ENCODE measurements around the gene LIM2. TPM values are rescaled to one million over a fixed set of nuclear protein-coding genes. Genes with fewer than 3 reads are reported as not detected.

The LIM2 gene
- total and polyA plus RNA-seq, 2 of the 8 experiments (the other 6 are each of a cell fraction or from before 2014, with no cell fraction given): not detected

DNA sequence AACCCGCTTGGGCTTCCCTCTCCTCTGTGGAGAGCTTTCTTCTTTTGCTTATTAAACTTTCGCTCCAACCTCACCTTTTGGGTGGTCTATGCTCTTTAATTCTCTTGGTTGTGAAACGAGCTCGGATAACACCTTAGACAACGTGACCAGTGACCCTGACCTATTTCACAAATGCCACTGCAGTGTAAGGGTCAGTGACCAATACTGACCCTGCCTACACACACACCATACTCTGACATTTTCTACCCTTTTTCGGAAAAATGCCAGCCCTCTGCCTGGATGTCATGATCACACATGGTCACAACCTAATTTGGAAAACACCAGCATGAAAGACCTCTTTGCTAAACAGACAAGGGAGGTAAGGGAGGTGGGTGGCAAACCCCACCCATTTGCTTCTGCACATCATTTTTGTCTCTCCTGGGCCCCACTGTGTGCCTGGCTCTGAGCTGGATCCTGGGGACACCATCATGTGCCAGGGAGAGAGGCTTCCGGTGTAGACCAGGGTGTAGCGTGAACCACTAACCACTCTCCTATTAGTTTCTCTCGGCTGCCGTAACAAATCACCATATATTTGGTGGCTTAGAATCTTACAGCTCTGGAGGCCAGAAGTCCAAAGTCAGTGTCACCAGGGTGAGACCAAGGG, 31.5 kb downstream of the LIM2 start:
- Histone ChIP-seq H2BK12ac (ENCODE audit: low read depth, low read length) (no peak overlapping the region), H2BK5ac (ENCODE audit: low read depth, low read length) (no peak overlapping the region), H3K23me2 (ENCODE audit: low read depth, low read length) (no peaks in the 10 kb centered on the region), H3K9me3 (ENCODE audit: insufficient read depth in 2 of 2, low read depth in 1 of 2, low read length in 1 of 2) (no peaks in the 10 kb centered on the region), H3K56ac (replicated peaks; ENCODE audit: insufficient read length, low read depth, low read length) (no peak overlapping the region), H2BK120ac (replicated peaks; ENCODE audit: low read depth, low read length) (no peak overlapping the region), H3K36me3 (ENCODE audit: control insufficient read depth in 2 of 4, insufficient read depth in 4 of 4, low read length in 3 of 4) (no peaks in the 10 kb centered on the region), H3K4me1 (replicated peaks in 1 of 4; ENCODE audit: control insufficient read depth in 3 of 4, insufficient read depth in 4 of 4, low read length in 3 of 4) (peaks cover 3 to 9% (median 7%) of the 10 kb centered on the region in 4 experiments), H2BK20ac (ENCODE audit: low read length) (no peak overlapping the region), H2BK15ac (ENCODE audit: low read length) (no peak overlapping the region), H4K8ac (ENCODE audit: extremely low read depth, insufficient read depth, low read length) (no peak overlapping the region), H3K14ac (ENCODE audit: insufficient read length) (no peak overlapping the region), H3K23ac (ENCODE audit: insufficient read length) (no peak overlapping the region), H2AK5ac (ENCODE audit: low read depth, low read length) (no peak overlapping the region), H3K18ac (ENCODE audit: extremely low read depth, low read length) (no peak overlapping the region), H3K4me3 (ENCODE audit: extremely low read depth in 1 of 4, insufficient read depth in 2 of 4, low read depth in 3 of 4, low read length in 4 of 4) (no peak overlapping the region), H4K5ac (ENCODE audit: insufficient read length, low read depth, low read length) (no peak overlapping the region), H2AFZ (ENCODE audit: low read length) (no peak overlapping the region), H3K27ac (ENCODE audit: low read depth, low read length) (no peak overlapping the region), H4K20me1 (replicated peaks in 1 of 2; ENCODE audit: control insufficient read depth in 1 of 2, insufficient read depth in 2 of 2, low read length in 2 of 2) (no peaks in the 10 kb centered on the region), H3K27me3 (replicated peaks in 1 of 4; ENCODE audit: control insufficient read depth in 3 of 4, extremely low read depth in 1 of 4, insufficient read depth in 3 of 4, low read length in 3 of 4) (no peaks in the 10 kb centered on the region), H3K4ac (replicated peaks; ENCODE audit: insufficient read length, low read depth, low read length) (no peak overlapping the region), H3K4me2 (ENCODE audit: insufficient read depth in 1 of 2, low read depth in 2 of 2, low read length in 2 of 2) (no peak overlapping the region), H3K79me2 (ENCODE audit: control insufficient read depth in 1 of 2, insufficient read depth in 2 of 2, low read length in 2 of 2) (no peaks in the 10 kb centered on the region), H3K79me1 (ENCODE audit: low read depth, low read length) (no peaks in the 10 kb centered on the region), H4K91ac (replicated peaks; ENCODE audit: insufficient read length, low read length) (no peak overlapping the region), H3K9ac (replicated peaks in 1 of 4; ENCODE audit: extremely low read depth in 1 of 4, low read depth in 3 of 4, low read length in 3 of 4) (no peak overlapping the region)
- DNase-seq (ENCODE audit: low read depth in 1 of 2, low spot score in 2 of 2) (no peak), FAIRE-seq (no peak)
- ChIA-PET CTCF (ENCODE audit: partially characterized antibody) (interaction anchor here (0.8 to 1.6 kb wide), 6 partner anchors 11 to 304 kb away, joined by 3 to 6 read pairs (median 3); no protein-coding TSS in a partner anchor), POLR2A (ENCODE audit: partially characterized antibody) (interaction anchor here (0.7 to 1.6 kb wide), 4 partner anchors 11 to 31 kb away, joined by 3 to 5 read pairs (median 4); no protein-coding TSS in a partner anchor)
- TF ChIP-seq RXRA (IDR thresholded peaks at IDR 0.05; ENCODE audit: insufficient read depth, low read depth, low read length) (no peak), TBP (IDR thresholded peaks at IDR 0.05; ENCODE audit: low read depth, low read length) (no peak), EGR1 (IDR thresholded peaks at IDR 0.05; ENCODE audit: borderline replicate concordance, low read depth, low read length) (no peak)
- 88% methylated on average over 10 of the region's 10 CpGs; no CpG with 5 or more reads in 1 of the 2 experiments for WGBS, 2 experiments (ENCODE audit: extremely low coverage in 1 of 2, insufficient coverage in 1 of 2, insufficient read length in 1 of 2, insufficient replicate concordance in 2 of 2, low coverage in 1 of 2, low lambda C conversion rate in 2 of 2, missing lambda C conversion rate in 1 of 2)

Measured in H1 (cell line).